ENCODE results near the gene C4orf50.

The C4orf50 gene

GRCh38 chr4:5942947-5943346 lies 75.3 kb downstream of the C4orf50 start:
- H3K9me3 ChIP-seq (ENCODE audit: control insufficient read depth, low read length): no peaks in the 10 kb centered on the region
- H3K4me1 ChIP-seq (ENCODE audit: control insufficient read depth, insufficient read depth, low read length): no peaks in the 10 kb centered on the region
- no peak overlapping the region for H3K9ac ChIP-seq (ENCODE audit: low read length)
- no peaks in the 10 kb centered on the region for H3K27me3 ChIP-seq (ENCODE audit: control insufficient read depth, insufficient read depth, low read length)
- H3K4me3 ChIP-seq (ENCODE audit: low read length): no peak overlapping the region
- H3K36me3 ChIP-seq (ENCODE audit: control insufficient read depth, insufficient read depth, low read length): no peaks in the 10 kb centered on the region

DNA sequence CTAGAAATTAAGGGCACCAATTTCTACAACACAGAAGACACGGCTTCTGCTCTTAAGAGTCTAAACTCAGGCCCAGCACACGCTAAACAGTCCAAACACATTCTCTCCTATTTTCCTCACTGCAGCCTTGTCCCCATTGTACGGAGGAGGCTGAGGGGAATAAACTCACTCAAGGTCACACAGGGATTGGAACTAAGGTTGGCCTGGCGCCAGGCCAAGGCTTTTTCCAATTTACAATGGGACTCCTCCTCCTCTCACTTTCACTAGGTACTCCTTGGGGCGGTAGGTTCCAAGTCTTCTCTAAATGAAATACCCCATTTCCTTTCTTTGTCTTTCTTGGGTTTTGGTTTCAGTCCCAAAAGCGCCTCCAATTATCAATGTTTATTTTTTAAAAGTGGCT lies 76.6 kb downstream of the C4orf50 start:
- Histone ChIP-seq H3K4me1 (ENCODE audit: control insufficient read depth, insufficient read depth, low read length) (no peaks in the 10 kb centered on the region), H3K27me3 (ENCODE audit: control insufficient read depth, insufficient read depth, low read length) (no peaks in the 10 kb centered on the region), H3K36me3 (ENCODE audit: control insufficient read depth, insufficient read depth, low read length) (no peaks in the 10 kb centered on the region), H3K4me3 (ENCODE audit: low read length) (no peak overlapping the region), H3K9ac (ENCODE audit: low read length) (no peak overlapping the region), H3K9me3 (ENCODE audit: control insufficient read depth, low read length) (no peaks in the 10 kb centered on the region)

- Histone ChIP-seq H3K9ac (ENCODE audit: low read length) (no peak overlapping the region), H3K4me1 (ENCODE audit: control insufficient read depth, insufficient read depth, low read length) (no peaks in the 10 kb centered on the region), H3K9me3 (ENCODE audit: control insufficient read depth, low read length) (no peaks in the 10 kb centered on the region), H3K4me3 (ENCODE audit: low read length) (no peak overlapping the region), H3K27me3 (ENCODE audit: control insufficient read depth, insufficient read depth, low read length) (no peaks in the 10 kb centered on the region), H3K36me3 (ENCODE audit: control insufficient read depth, insufficient read depth, low read length) (no peaks in the 10 kb centered on the region)
Observed at GRCh38 chr4:5940470-5941203, 77.6 kb downstream of the C4orf50 start.

GRCh38 chr4:5933996-5934831 lies 84.0 kb downstream of the C4orf50 start:
- Histone ChIP-seq H3K4me3 (ENCODE audit: low read length) (no peak overlapping the region), H3K36me3 (ENCODE audit: control insufficient read depth, insufficient read depth, low read length) (no peaks in the 10 kb centered on the region), H3K27me3 (ENCODE audit: control insufficient read depth, insufficient read depth, low read length) (peaks cover 6% of the 10 kb centered on the region), H3K9me3 (ENCODE audit: control insufficient read depth, low read length) (no peaks in the 10 kb centered on the region), H3K4me1 (ENCODE audit: control insufficient read depth, insufficient read depth, low read length) (no peaks in the 10 kb centered on the region), H3K9ac (ENCODE audit: low read length) (no peak overlapping the region)

GRCh38 chr4:5933116-5933515 lies 85.1 kb downstream of the C4orf50 start:
- Histone ChIP-seq H3K9me3 (ENCODE audit: control insufficient read depth, low read length) (no peaks in the 10 kb centered on the region), H3K9ac (ENCODE audit: low read length) (no peak overlapping the region), H3K4me1 (ENCODE audit: control insufficient read depth, insufficient read depth, low read length) (no peaks in the 10 kb centered on the region), H3K36me3 (ENCODE audit: control insufficient read depth, insufficient read depth, low read length) (no peaks in the 10 kb centered on the region), H3K4me3 (ENCODE audit: low read length) (no peak overlapping the region), H3K27me3 (ENCODE audit: control insufficient read depth, insufficient read depth, low read length) (peaks cover 6% of the 10 kb centered on the region)

- H3K9me3 ChIP-seq (ENCODE audit: control insufficient read depth, low read length): no peaks in the 10 kb centered on the region
- H3K36me3 ChIP-seq (ENCODE audit: control insufficient read depth, insufficient read depth, low read length): no peaks in the 10 kb centered on the region
- no peaks in the 10 kb centered on the region for H3K4me1 ChIP-seq (ENCODE audit: control insufficient read depth, insufficient read depth, low read length)
- H3K27me3 ChIP-seq (ENCODE audit: control insufficient read depth, insufficient read depth, low read length): peaks cover 6% of the 10 kb centered on the region
- H3K4me3 ChIP-seq (ENCODE audit: low read length): no peak overlapping the region
- no peak overlapping the region for H3K9ac ChIP-seq (ENCODE audit: low read length)
Observed at GRCh38 chr4:5932035-5932568, 86.1 kb downstream of the C4orf50 start.

DNA sequence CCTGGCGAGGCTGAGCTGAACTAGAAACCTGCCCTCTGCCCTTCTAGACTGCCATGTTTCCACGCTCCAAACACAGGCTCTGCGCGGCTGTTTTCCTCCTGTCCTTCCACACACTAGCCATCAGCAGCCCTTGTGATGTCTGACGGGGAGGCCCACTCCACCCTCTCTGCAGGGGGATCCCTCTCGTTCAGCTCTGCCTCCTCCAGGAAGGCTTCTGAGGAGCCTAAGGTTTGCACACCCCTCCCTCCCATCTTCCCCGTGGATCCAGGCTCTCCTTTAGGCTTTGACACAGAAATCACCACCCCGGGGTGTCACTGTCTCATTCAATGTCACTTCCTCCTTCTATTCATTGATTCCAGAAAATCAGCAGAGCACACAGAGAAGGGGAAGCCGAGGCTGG lies 86.7 kb downstream of the C4orf50 start:
- H3K4me3 ChIP-seq (ENCODE audit: low read length): no peak overlapping the region
- H3K36me3 ChIP-seq (ENCODE audit: control insufficient read depth, insufficient read depth, low read length): no peaks in the 10 kb centered on the region
- no peaks in the 10 kb centered on the region for H3K4me1 ChIP-seq (ENCODE audit: control insufficient read depth, insufficient read depth, low read length)
- no peak overlapping the region for H3K9ac ChIP-seq (ENCODE audit: low read length)
- peaks cover 6% of the 10 kb centered on the region for H3K27me3 ChIP-seq (ENCODE audit: control insufficient read depth, insufficient read depth, low read length)
- H3K9me3 ChIP-seq (ENCODE audit: control insufficient read depth, low read length): no peaks in the 10 kb centered on the region

- H3K27me3 ChIP-seq (ENCODE audit: control insufficient read depth, insufficient read depth, low read length): peaks cover 6% of the 10 kb centered on the region
- no peaks in the 10 kb centered on the region for H3K9me3 ChIP-seq (ENCODE audit: control insufficient read depth, low read length)
- H3K4me3 ChIP-seq (ENCODE audit: low read length): no peak overlapping the region
- no peak overlapping the region for H3K9ac ChIP-seq (ENCODE audit: low read length)
- H3K36me3 ChIP-seq (ENCODE audit: control insufficient read depth, insufficient read depth, low read length): no peaks in the 10 kb centered on the region
- no peaks in the 10 kb centered on the region for H3K4me1 ChIP-seq (ENCODE audit: control insufficient read depth, insufficient read depth, low read length)
Observed at GRCh38 chr4:5930876-5931275, 87.4 kb downstream of the C4orf50 start.

DNA sequence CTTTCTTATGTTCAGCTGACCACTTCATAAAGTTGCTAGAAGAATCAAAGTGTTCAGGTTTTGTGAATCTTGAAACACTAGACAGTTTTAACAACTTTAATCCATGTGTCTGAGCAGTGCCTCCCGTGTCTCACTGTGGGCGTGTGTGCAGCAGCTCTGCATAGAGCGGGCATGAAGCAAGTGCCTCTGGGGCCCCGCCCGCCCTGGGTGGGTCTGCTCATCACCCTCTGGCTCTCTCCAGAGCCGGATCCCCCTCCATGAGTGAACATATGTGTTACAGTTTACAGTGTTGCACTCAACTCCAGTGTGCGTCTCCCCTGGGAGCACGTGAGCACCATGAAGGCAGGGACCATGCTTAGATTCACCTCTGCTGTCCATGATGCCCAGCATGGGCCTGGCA lies 87.8 kb downstream of the C4orf50 start:
- H3K4me1 ChIP-seq (ENCODE audit: control insufficient read depth, insufficient read depth, low read length): no peaks in the 10 kb centered on the region
- no peak overlapping the region for H3K9ac ChIP-seq (ENCODE audit: low read length)
- no peak overlapping the region for H3K4me3 ChIP-seq (ENCODE audit: low read length)
- H3K27me3 ChIP-seq (ENCODE audit: control insufficient read depth, insufficient read depth, low read length): peaks cover 6% of the 10 kb centered on the region
- H3K9me3 ChIP-seq (ENCODE audit: control insufficient read depth, low read length): no peaks in the 10 kb centered on the region
- H3K36me3 ChIP-seq (ENCODE audit: control insufficient read depth, insufficient read depth, low read length): no peaks in the 10 kb centered on the region

DNA sequence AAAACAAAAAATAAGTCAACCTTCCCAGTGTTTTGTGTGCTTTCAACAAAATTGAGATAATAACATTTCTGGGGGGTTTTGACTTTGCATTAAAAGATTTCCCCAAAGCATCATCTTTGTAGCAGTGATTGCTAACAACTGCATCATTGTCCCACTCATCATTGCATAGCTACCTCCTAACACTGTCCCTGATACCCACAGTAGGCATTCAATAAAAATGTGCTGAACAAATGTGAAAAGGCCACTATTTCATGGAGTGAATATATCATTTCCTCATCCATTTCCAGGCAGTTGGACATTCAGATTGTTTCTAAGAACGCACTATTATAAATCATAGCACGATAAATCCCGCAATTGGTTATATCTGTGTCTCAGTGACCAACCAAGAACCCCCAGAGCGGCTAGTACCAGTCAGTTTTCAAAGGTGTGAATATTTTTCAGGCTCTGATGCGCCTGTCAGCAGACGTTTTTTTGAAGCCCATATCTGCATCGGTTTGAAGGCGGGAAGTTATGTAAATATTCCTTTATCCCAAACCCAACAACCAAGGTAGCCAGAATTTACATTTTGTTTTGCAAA lies 89.3 kb downstream of the C4orf50 start:
- H3K27me3 ChIP-seq (ENCODE audit: control insufficient read depth, insufficient read depth, low read length): peaks cover 6% of the 10 kb centered on the region
- H3K4me1 ChIP-seq (ENCODE audit: control insufficient read depth, insufficient read depth, low read length): no peaks in the 10 kb centered on the region
- H3K36me3 ChIP-seq (ENCODE audit: control insufficient read depth, insufficient read depth, low read length): no peaks in the 10 kb centered on the region
- no peak overlapping the region for H3K9ac ChIP-seq (ENCODE audit: low read length)
- no peaks in the 10 kb centered on the region for H3K9me3 ChIP-seq (ENCODE audit: control insufficient read depth, low read length)
- H3K4me3 ChIP-seq (ENCODE audit: low read length): no peak overlapping the region

GRCh38 chr4:5928274-5928673 lies 90.0 kb downstream of the C4orf50 start:
- H3K9ac ChIP-seq (ENCODE audit: low read length): no peak overlapping the region
- no peak overlapping the region for H3K4me3 ChIP-seq (ENCODE audit: low read length)
- no peaks in the 10 kb centered on the region for H3K36me3 ChIP-seq (ENCODE audit: control insufficient read depth, insufficient read depth, low read length)
- no peaks in the 10 kb centered on the region for H3K4me1 ChIP-seq (ENCODE audit: control insufficient read depth, insufficient read depth, low read length)
- no peaks in the 10 kb centered on the region for H3K9me3 ChIP-seq (ENCODE audit: control insufficient read depth, low read length)
- peaks cover 6% of the 10 kb centered on the region for H3K27me3 ChIP-seq (ENCODE audit: control insufficient read depth, insufficient read depth, low read length)

GRCh38 chr4:5927747-5928146 lies 90.5 kb downstream of the C4orf50 start:
- Histone ChIP-seq H3K36me3 (ENCODE audit: control insufficient read depth, insufficient read depth, low read length) (no peaks in the 10 kb centered on the region), H3K4me1 (ENCODE audit: control insufficient read depth, insufficient read depth, low read length) (no peaks in the 10 kb centered on the region), H3K9me3 (ENCODE audit: control insufficient read depth, low read length) (no peaks in the 10 kb centered on the region), H3K9ac (ENCODE audit: low read length) (no peak overlapping the region), H3K27me3 (ENCODE audit: control insufficient read depth, insufficient read depth, low read length) (peaks cover 6% of the 10 kb centered on the region), H3K4me3 (ENCODE audit: low read length) (no peak overlapping the region)
